Thoracic aorta (tissue), 2 donors: ENCODE results near the gene SYTL2. TPM values are rescaled to one million over a fixed set of nuclear protein-coding genes. Genes with fewer than 3 reads are reported as not detected.

Experiments used
- ATAC-seq: fragments of 150-250 bp; one replicate; pipeline ENCODE4 v1.8.0; 2017; ENCODE audit warnings: low read depth; ENCODE audit not compliant: insufficient number of reproducible peaks, low FRiP score
- DNase-seq: peaks from one replicate; pipeline ENCODE4 v3.0.0-alpha.2; 2020; ENCODE audit warnings: low spot score
- H3K27ac ChIP-seq, 2 donors: fragments of 200-600 bp; sonication (generic); 1 replicate in 1 of 2; 2 replicates in 1 of 2; pipeline ENCODE4 v1.5.1; 2016; ENCODE audit warnings: mild to moderate bottlenecking in 2 of 2, moderate library complexity in 2 of 2
- H3K27me3 ChIP-seq: fragments of 200-600 bp; sonication (generic); replicated peaks from 2 replicates; pipeline ENCODE4 v1.6.0; 2016; ENCODE audit warnings: mild to moderate bottlenecking; ENCODE audit not compliant: insufficient read depth
- H3K36me3 ChIP-seq: fragments of 200-600 bp; sonication (generic); one replicate; pipeline ENCODE4 v1.5.1; 2016
- H3K4me1 ChIP-seq, 2 donors: fragments of 200-600 bp; sonication (generic); 1 replicate in 1 of 2; 2 replicates in 1 of 2; pipeline versions ENCODE4 v1.5.1 to v1.6.0; 2016; ENCODE audit warnings: low read depth in 2 of 2, mild to moderate bottlenecking in 1 of 2; ENCODE audit not compliant: control insufficient read depth in 1 of 2
- H3K4me3 ChIP-seq: fragments of 200-600 bp; sonication (generic); 2 replicates; pipeline ENCODE4 v1.5.1; 2016; ENCODE audit warnings: mild to moderate bottlenecking
- H3K9me3 ChIP-seq: fragments of 200-600 bp; sonication (generic); 2 replicates; pipeline ENCODE4 v1.5.1; 2016
- total RNA-seq, 2 donors: library from RNA; depleted of rRNA; stranded (reverse); fragments of >200 nt; gene quantifications; one replicate each; pipeline versions ENCODE4 v1.1.0 to v1.2.3, GENCODE V29; 2016
- TF ChIP-seq, protein P1 (sequence below): fragments of 200-600 bp; sonication (generic); IDR thresholded peaks from one replicate; pipeline ENCODE4 v1.5.1; 2019; ENCODE audit warnings: antibody characterized with exemption

The SYTL2 gene
- total RNA-seq, 2 donors from 2014 or later: 27.8 to 36.0 TPM

DNA sequence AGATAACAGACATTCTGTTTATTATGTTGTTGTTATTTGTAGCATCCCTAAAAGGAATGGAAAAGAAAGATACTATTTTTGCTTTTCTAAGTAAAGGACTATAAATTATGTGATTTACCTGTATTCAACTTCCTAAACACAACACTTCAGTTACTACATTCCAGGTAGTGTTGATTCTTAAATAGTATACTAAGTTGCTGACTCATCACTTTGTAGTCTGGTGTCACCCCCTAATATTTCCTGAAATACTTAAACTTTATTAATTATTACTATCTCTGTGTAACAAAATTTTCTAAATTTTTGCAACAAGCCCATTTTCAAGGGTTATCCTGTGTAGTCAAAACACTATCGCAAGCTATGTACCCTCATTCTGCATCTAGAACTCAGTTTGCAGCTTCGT, 7.0 kb downstream of the SYTL2 start:
- Histone ChIP-seq H3K9me3 (no peaks in the 10 kb centered on the region), H3K36me3 (no peaks in the 10 kb centered on the region), H3K27ac (no peak overlapping the region), H3K4me3 (no peak overlapping the region), H3K4me1 (no peaks in the 10 kb centered on the region), H3K27me3 (no peaks in the 10 kb centered on the region)
- TF ChIP-seq, protein P1, sequence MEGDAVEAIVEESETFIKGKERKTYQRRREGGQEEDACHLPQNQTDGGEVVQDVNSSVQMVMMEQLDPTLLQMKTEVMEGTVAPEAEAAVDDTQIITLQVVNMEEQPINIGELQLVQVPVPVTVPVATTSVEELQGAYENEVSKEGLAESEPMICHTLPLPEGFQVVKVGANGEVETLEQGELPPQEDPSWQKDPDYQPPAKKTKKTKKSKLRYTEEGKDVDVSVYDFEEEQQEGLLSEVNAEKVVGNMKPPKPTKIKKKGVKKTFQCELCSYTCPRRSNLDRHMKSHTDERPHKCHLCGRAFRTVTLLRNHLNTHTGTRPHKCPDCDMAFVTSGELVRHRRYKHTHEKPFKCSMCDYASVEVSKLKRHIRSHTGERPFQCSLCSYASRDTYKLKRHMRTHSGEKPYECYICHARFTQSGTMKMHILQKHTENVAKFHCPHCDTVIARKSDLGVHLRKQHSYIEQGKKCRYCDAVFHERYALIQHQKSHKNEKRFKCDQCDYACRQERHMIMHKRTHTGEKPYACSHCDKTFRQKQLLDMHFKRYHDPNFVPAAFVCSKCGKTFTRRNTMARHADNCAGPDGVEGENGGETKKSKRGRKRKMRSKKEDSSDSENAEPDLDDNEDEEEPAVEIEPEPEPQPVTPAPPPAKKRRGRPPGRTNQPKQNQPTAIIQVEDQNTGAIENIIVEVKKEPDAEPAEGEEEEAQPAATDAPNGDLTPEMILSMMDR: no peak
- ATAC-seq: no peak
- DNase-seq: no peak

DNA sequence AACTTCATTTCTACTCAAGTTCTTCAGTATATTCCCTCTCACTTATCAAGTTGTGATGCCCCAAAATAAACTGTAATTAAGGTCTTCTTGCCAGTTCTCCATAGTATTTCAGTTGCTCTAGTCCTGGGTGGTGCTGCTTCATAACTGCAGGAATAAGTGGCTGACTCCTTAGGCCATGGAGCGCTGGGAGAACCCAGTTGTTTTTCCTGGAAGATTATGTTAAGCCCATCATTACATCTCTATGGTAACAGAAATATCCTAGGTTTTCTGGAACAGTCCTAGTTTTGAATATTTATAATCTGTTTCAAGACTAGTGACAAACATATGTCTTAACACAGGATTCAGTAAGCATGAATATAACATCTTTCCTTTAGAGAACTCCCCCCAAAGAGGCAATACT, 7.6 kb downstream of the SYTL2 start:
- no peaks in the 10 kb centered on the region for H3K36me3 ChIP-seq
- H3K4me1 ChIP-seq: no peaks in the 10 kb centered on the region
- DNase-seq (no peak), ATAC-seq (no peak)
- H3K27me3 ChIP-seq: no peaks in the 10 kb centered on the region
- no peak overlapping the region for H3K27ac ChIP-seq
- H3K9me3 ChIP-seq: no peaks in the 10 kb centered on the region
- TF ChIP-seq, protein P1: no peak
- no peak overlapping the region for H3K4me3 ChIP-seq

DNA sequence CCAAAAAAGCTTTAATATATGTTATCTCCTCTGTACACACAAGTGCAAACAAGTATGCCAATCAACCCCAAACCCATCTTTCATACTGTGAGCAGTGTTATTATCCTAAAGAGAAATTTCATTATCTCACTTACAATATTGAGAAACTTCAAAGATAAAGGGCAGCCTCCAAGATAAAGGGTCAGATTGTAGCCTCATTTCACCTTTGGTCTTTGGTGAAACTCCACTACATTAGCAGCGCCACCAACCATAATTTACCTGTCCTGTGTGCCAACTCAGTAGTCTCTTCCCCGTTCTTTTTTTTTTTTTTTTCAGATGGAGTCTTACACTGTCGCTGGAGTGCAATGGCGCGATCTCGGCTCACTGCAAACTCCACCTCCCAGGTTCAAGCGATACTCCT, 9.4 kb downstream of the SYTL2 start:
- DNase-seq (no peak), ATAC-seq (no peak)
- Histone ChIP-seq H3K9me3 (no peaks in the 10 kb centered on the region), H3K27ac (no peak overlapping the region), H3K4me1 (no peaks in the 10 kb centered on the region), H3K27me3 (no peaks in the 10 kb centered on the region), H3K4me3 (no peak overlapping the region), H3K36me3 (no peaks in the 10 kb centered on the region)
- TF ChIP-seq, protein P1: no peak

DNA sequence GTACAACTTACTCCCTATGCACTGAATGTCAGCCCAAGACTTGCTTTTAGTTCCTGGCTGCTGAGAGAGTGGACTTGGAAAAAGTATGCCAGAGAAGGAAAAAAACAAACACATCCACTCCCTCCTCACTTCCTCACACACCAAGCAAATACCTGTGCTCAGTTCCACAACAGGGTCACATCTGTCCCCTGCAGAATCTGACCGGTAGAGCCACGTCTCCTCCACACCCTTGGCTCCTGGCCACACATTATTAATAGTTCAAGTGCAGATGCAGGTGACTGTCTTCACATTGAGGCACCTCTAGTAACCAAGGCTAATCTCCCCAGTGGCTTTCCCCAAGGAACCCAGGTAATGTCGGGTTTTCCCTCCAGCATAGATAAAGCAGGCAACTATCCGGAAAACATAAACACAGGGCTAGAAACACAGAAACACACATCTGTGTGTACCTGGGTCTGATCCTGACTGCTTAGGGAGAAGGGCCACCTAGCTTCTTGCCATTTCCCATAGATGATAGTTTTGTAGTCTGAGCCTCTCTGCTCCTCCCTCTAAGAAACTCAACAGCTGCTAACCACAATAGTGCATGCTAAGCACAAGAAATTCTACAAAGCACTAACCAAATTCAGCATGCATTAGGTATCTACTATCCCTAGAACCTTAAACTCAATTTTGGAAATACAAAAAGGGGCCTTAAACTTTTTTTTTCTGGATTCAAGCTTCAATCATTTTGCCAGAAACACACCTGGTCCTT, 10.2 kb downstream of the SYTL2 start:
- ATAC-seq: no peak
- no peaks in the 10 kb centered on the region for H3K9me3 ChIP-seq
- no peaks in the 10 kb centered on the region for H3K4me1 ChIP-seq
- no peak for DNase-seq
- H3K36me3 ChIP-seq: no peaks in the 10 kb centered on the region
- H3K4me3 ChIP-seq: no peak overlapping the region
- H3K27me3 ChIP-seq: no peaks in the 10 kb centered on the region
- TF ChIP-seq, protein P1: no peak
- H3K27ac ChIP-seq: no peak overlapping the region

DNA sequence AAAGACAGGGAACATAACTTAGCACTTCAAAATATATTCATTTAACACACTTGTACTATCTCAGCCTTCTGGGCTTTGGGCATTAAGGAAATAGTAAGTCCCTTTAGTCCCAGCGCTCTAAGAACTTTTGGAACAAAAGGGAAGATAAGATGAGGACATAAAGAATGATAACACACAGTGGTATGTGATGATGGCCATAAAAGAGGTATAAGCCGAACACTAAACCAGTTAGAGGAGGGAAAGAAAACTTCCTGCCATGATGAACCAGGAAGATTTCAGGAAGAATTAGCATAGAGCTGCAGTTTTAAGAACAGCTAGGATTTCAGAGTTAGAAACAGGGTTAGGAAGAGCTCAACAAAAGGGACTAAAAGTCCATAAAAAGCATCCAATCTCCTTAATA, 11.8 kb downstream of the SYTL2 start:
- H3K36me3 ChIP-seq: no peaks in the 10 kb centered on the region
- TF ChIP-seq, protein P1: no peak
- DNase-seq: no peak

More for the DNA sequence above, 11.8 kb downstream of the SYTL2 start:
- H3K27ac ChIP-seq: no peak overlapping the region
- H3K27me3 ChIP-seq: no peaks in the 10 kb centered on the region
- H3K4me1 ChIP-seq: no peaks in the 10 kb centered on the region
- ATAC-seq: no peak
- no peaks in the 10 kb centered on the region for H3K9me3 ChIP-seq
- no peak overlapping the region for H3K4me3 ChIP-seq
